NCI-H2107 (cell line): Measurements from ENCODE around the gene NRSN1.

Source experiments
- DNase-seq: peaks from one replicate; lab custom pipeline; 2025; lab: John Stamatoyannopoulos, UW

The NRSN1 gene

GRCh38 chr6:24125980-24126379 lies at the start of gene NRSN1:
TSS of gene NRSN1 (plus strand) at chr6:24126215. CDS start at chr6:24134328, 8,113 bp downstream.
- peak; percentile 37 for DNase-seq

- no peak for DNase-seq
Measured at GRCh38 chr6:24078200-24078599, 47.8 kb upstream of the NRSN1 start.

GRCh38 chr6:24079076-24079475 lies 46.9 kb upstream of the NRSN1 start:
- no peak for DNase-seq

- DNase-seq, result no peak
Measured at GRCh38 chr6:24080711-24081110, 45.3 kb upstream of the NRSN1 start.

GRCh38 chr6:24089736-24090135 lies 36.3 kb upstream of the NRSN1 start:
- no peak for DNase-seq

GRCh38 chr6:24092407-24092806 lies 33.6 kb upstream of the NRSN1 start:
- no peak for DNase-seq

GRCh38 chr6:24093381-24093780 lies 32.6 kb upstream of the NRSN1 start:
- DNase-seq, result no peak

GRCh38 chr6:24099181-24099580 lies 26.8 kb upstream of the NRSN1 start:
- no peak for DNase-seq

- no peak for DNase-seq
Measured at GRCh38 chr6:24100024-24100769, 25.8 kb upstream of the NRSN1 start.

- no peak for DNase-seq
Measured at GRCh38 chr6:24100770-24101155, 25.3 kb upstream of the NRSN1 start.

- no peak for DNase-seq
Measured at GRCh38 chr6:24105191-24105590, 20.8 kb upstream of the NRSN1 start.

GRCh38 chr6:24106291-24106690 lies 19.7 kb upstream of the NRSN1 start:
- DNase-seq, result no peak

- no peak for DNase-seq
Measured at GRCh38 chr6:24107294-24107693, 18.7 kb upstream of the NRSN1 start.

GRCh38 chr6:24108056-24108455 lies 18.0 kb upstream of the NRSN1 start:
- DNase-seq, result no peak

GRCh38 chr6:24110417-24110816 lies 15.6 kb upstream of the NRSN1 start:
- DNase-seq, result no peak

- DNase-seq, result no peak
Measured at GRCh38 chr6:24113891-24114290, 12.1 kb upstream of the NRSN1 start.

- DNase-seq, result no peak
Measured at GRCh38 chr6:24117021-24117420, 9.0 kb upstream of the NRSN1 start.

- DNase-seq, result no peak
Measured at GRCh38 chr6:24122139-24122538, 3.9 kb upstream of the NRSN1 start.

GRCh38 chr6:24126586-24127192 lies 674 bp downstream of the NRSN1 start:
- DNase-seq, result no peak

GRCh38 chr6:24127316-24127715 lies 1.3 kb downstream of the NRSN1 start:
- DNase-seq, result no peak

GRCh38 chr6:24131751-24132150 lies 5.7 kb downstream of the NRSN1 start:
- DNase-seq, result no peak

- no peak for DNase-seq
Measured at GRCh38 chr6:24139080-24139479, 13.1 kb downstream of the NRSN1 start.

GRCh38 chr6:24139639-24140038 lies 13.6 kb downstream of the NRSN1 start:
- DNase-seq, result no peak

- DNase-seq, result no peak
Measured at GRCh38 chr6:24140591-24140990, 14.6 kb downstream of the NRSN1 start.
